SK-N-SH (cell line): ENCODE results near the gene ATP8B1. TPM values are rescaled to one million over a fixed set of nuclear protein-coding genes. Genes with fewer than 3 reads are reported as not detected.

Experiments used
- CTCF ChIA-PET: fragments of 300-600, 350-600 bp; formaldehyde crosslinking; extraction: SDS; loops from one replicate; lab custom pipeline; 2021; lab: Yijun Ruan, JAX
- POLR2A ChIA-PET: fragments of 350-600 bp; sonication (Branson Sonifier 250); formaldehyde crosslinking; extraction: SDS; loops from one replicate; lab custom pipeline; 2020; ENCODE audit warnings: antibody characterized with exemption, inconsistent platforms; lab: Yijun Ruan, JAX
- DNase-seq: peaks from one replicate; pipeline ENCODE4 v3.0.0; 2012
- H2AFZ ChIP-seq: fragments of 200-600 bp; sonication (generic); 2 replicates; pipeline ENCODE4 v1.8.1; 2016; ENCODE audit warnings: antibody characterized with exemption, mild to moderate bottlenecking, low read depth
- H3F3A ChIP-seq: fragments of 200-600 bp; sonication (generic); replicated peaks from 2 replicates; pipeline ENCODE3; 2016; ENCODE audit warnings: antibody characterized with exemption, mild to moderate bottlenecking; ENCODE audit not compliant: insufficient read depth
- H3K27ac ChIP-seq, 2 experiments: fragments of 200-500 bp in 1 of 2; fragments of 200-600 bp in 1 of 2; sonication (Bioruptor generic) in 1 of 2; sonication (generic), shearing (Covaris generic) in 1 of 2; 2 replicates each; pipeline versions ENCODE4 v1.5.1 to v1.6.1; 2014 to 2016; ENCODE audit warnings: low read depth in 2 of 2, inconsistent platforms in 1 of 2, low read length in 1 of 2, mild to moderate bottlenecking in 1 of 2, mixed read lengths in 1 of 2
- H3K27me3 ChIP-seq: fragments of 200-600 bp; sonication (generic), shearing (Covaris generic); 2 replicates; pipeline ENCODE4 v1.6.1; 2016; ENCODE audit warnings: mixed run types; ENCODE audit not compliant: insufficient read depth
- H3K36me3 ChIP-seq, 2 experiments: fragments of 200-500 bp in 1 of 2; fragments of 200-600 bp in 1 of 2; sonication (Bioruptor generic) in 1 of 2; sonication (generic) in 1 of 2; replicated peaks in 1 of 2; 2 replicates each; pipeline versions ENCODE3 to v1.5.1; 2014 to 2016; ENCODE audit warnings: low read length in 1 of 2, mild to moderate bottlenecking in 1 of 2; ENCODE audit not compliant: insufficient read depth in 2 of 2, control insufficient read depth in 1 of 2
- H3K4me1 ChIP-seq, 2 experiments: fragments of 200-500 bp in 1 of 2; fragments of 200-600 bp in 1 of 2; sonication (Bioruptor generic) in 1 of 2; sonication (generic), shearing (Covaris generic) in 1 of 2; 2 replicates each; pipeline versions ENCODE4 v1.5.1 to v1.6.1; 2014 to 2016; ENCODE audit warnings: low read depth in 1 of 2, low read length in 1 of 2, mixed run types in 1 of 2; ENCODE audit not compliant: insufficient read depth in 2 of 2, control insufficient read depth in 1 of 2
- H3K4me2 ChIP-seq: fragments of 200-600 bp; sonication (generic), shearing (Covaris generic); 2 replicates; pipeline ENCODE4 v1.6.1; 2017; ENCODE audit warnings: mixed run types
- H3K4me3 ChIP-seq, 2 experiments: fragments of 200-500 bp in 1 of 2; fragments of 200-600 bp in 1 of 2; sonication (Bioruptor generic) in 1 of 2; sonication (generic), shearing (Covaris generic) in 1 of 2; 2 replicates each; pipeline versions ENCODE4 v1.5.1 to v1.8.1; 2014 to 2016; ENCODE audit warnings: low read depth in 2 of 2, inconsistent platforms in 1 of 2, low read length in 1 of 2, mild to moderate bottlenecking in 1 of 2, mixed read lengths in 1 of 2, moderate library complexity in 1 of 2
- H3K79me2 ChIP-seq: fragments of 200-600 bp; sonication (generic); 2 replicates; pipeline ENCODE4 v1.8.1; 2017; ENCODE audit warnings: mild to moderate bottlenecking; ENCODE audit not compliant: insufficient read depth
- H3K9ac ChIP-seq: fragments of 200-600 bp; sonication (generic); 2 replicates; pipeline ENCODE4 v1.6.1; 2017; ENCODE audit warnings: mixed run types
- H3K9me2 ChIP-seq: fragments of 200-600 bp; sonication (generic); 2 replicates; pipeline ENCODE4 v1.6.1; 2017; ENCODE audit warnings: mixed run types
- H3K9me3 ChIP-seq: fragments of 200-600 bp; sonication (generic); 2 replicates; pipeline ENCODE4 v1.6.1; 2017; ENCODE audit warnings: mixed run types, mild to moderate bottlenecking, moderate library complexity
- H4K20me1 ChIP-seq: fragments of 200-600 bp; sonication (generic); 2 replicates; pipeline ENCODE4 v1.6.1; 2017; ENCODE audit warnings: mild to moderate bottlenecking, mixed run types; ENCODE audit not compliant: insufficient read depth
- CHD2 ChIP-seq: fragments of 150-350 bp; IDR thresholded peaks from 2 replicates; pipeline ENCODE4 v1.6.1; 2018; ENCODE audit warnings: low read length; ENCODE audit not compliant: partially characterized antibody
- EP300 ChIP-seq, 2 experiments: IDR thresholded peaks; 2 replicates each; pipeline versions ENCODE4 v1.4.0 to v1.6.1; 2012; ENCODE audit warnings: borderline replicate concordance in 1 of 2, low read depth in 1 of 2, low read length in 1 of 2
- EZH2phosphoT487 ChIP-seq: fragments of 200-600 bp; sonication (generic); IDR thresholded peaks from 2 replicates; pipeline ENCODE4 v1.6.1; 2017; ENCODE audit warnings: low read depth, mixed run types, mild to moderate bottlenecking, antibody characterized with exemption, moderate library complexity, borderline replicate concordance
- FOSL2 ChIP-seq: IDR thresholded peaks from 2 replicates; pipeline ENCODE4 v1.4.0; 2012; ENCODE audit warnings: low read depth, mild to moderate bottlenecking, moderate library complexity, borderline replicate concordance
- GABPA ChIP-seq: IDR thresholded peaks from 2 replicates; pipeline ENCODE4 v1.4.0; 2012; ENCODE audit warnings: low read depth, mild to moderate bottlenecking
- GATA2 ChIP-seq: sonication (generic); formaldehyde crosslinking; IDR thresholded peaks from 2 replicates; pipeline ENCODE4 v1.5.0; 2020; ENCODE audit warnings: mild to moderate bottlenecking, missing genetic modification reagents
- MEF2A ChIP-seq: IDR thresholded peaks from 2 replicates; pipeline ENCODE4 v1.4.0; 2012; ENCODE audit warnings: low read depth, borderline replicate concordance
- PBX3 ChIP-seq: IDR thresholded peaks from 2 replicates; pipeline ENCODE4; 2012
- POLR2AphosphoS5 ChIP-seq: IDR thresholded peaks from 2 replicates; pipeline ENCODE4 v1.6.1; 2012; ENCODE audit warnings: low read depth, low read length
- RAD21 ChIP-seq: IDR thresholded peaks from 2 replicates; pipeline ENCODE4 v1.6.1; 2012; ENCODE audit warnings: mild to moderate bottlenecking, low read length
- RCOR1 ChIP-seq: fragments of 150-350 bp; IDR thresholded peaks from 2 replicates; pipeline ENCODE4 v1.6.1; 2017; ENCODE audit warnings: antibody characterized with exemption, low read length
- REST ChIP-seq: IDR thresholded peaks from 2 replicates; pipeline ENCODE4 v1.6.1; 2012; ENCODE audit warnings: mild to moderate bottlenecking, low read depth, low read length, moderate library complexity
- RFX5 ChIP-seq: IDR thresholded peaks from 2 replicates; pipeline ENCODE4 v1.6.1; 2012; ENCODE audit warnings: mild to moderate bottlenecking, improper control_type of control experiment, low read length
- USF2 ChIP-seq: fragments of 150-350 bp; IDR thresholded peaks from 2 replicates; pipeline ENCODE4 v1.6.1; 2017; ENCODE audit warnings: antibody characterized with exemption, low read length, low read depth, borderline replicate concordance
- WGBS: methylation state at CpG from one replicate; pipeline ENCODE4 v1.1.6; 2017; ENCODE audit warnings: low lambda C conversion rate; 5-methylcytosine and 5-hydroxymethylcytosine counted together
- polyA plus RNA-seq, 3 experiments: library from polyadenylated mRNA; depleted of rRNA; stranded (reverse); fragments of >200 nt; gene quantifications; 2 replicates each; pipeline ENCODE4 v1.2.3, GENCODE V29; 2012
- TF ChIP-seq, protein P1 (sequence below): IDR thresholded peaks from 2 replicates; pipeline ENCODE4 v1.4.0; 2012; ENCODE audit warnings: low read depth, borderline replicate concordance
- TF ChIP-seq, protein P2 (sequence below): IDR thresholded peaks from 2 replicates; pipeline ENCODE4 v1.4.0; 2012; ENCODE audit warnings: low read depth
- TF ChIP-seq, protein P3 (sequence below): fragments of 200-600 bp; sonication (generic); IDR thresholded peaks from 2 replicates; pipeline ENCODE4 v1.6.1; 2017; ENCODE audit warnings: antibody characterized with exemption, mild to moderate bottlenecking, moderate library complexity
- TF ChIP-seq, protein P4 (sequence below): IDR thresholded peaks from 2 replicates; pipeline ENCODE4 v1.4.0; 2012; ENCODE audit warnings: low read depth, borderline replicate concordance
- TF ChIP-seq, protein P5 (sequence below): fragments of 150-350 bp; IDR thresholded peaks from 2 replicates; pipeline ENCODE4 v1.6.1; 2016; ENCODE audit warnings: mild to moderate bottlenecking, low read depth, low read length

Gene ATP8B1
- polyA plus RNA-seq, 1 of the 3 experiments (the other 2 are of a cell fraction) = 43.8 TPM

DNA sequence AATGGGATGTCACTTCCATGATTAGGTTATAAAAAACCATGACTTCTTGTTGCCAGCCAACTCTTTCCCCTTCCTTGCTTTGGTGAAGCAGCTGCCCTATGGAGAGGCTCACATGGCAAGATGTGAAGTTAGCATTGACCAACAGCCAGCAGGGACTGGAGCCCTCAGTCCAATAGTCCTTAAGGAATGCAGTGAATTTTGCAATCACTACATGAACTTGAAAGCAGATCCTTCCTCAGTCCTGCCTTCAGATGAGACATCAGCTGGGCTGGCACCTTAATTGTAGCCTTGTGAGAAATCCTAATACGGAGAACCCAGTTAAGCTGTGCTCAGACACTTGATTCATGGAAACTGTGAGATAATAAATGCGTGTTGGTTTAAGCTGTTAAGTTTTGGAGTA is 61.8 kb downstream of the ATP8B1 start (continued):
- TF ChIP-seq MEF2A = no peak
- TF ChIP-seq, all 33 proteins: peak for 0

DNA sequence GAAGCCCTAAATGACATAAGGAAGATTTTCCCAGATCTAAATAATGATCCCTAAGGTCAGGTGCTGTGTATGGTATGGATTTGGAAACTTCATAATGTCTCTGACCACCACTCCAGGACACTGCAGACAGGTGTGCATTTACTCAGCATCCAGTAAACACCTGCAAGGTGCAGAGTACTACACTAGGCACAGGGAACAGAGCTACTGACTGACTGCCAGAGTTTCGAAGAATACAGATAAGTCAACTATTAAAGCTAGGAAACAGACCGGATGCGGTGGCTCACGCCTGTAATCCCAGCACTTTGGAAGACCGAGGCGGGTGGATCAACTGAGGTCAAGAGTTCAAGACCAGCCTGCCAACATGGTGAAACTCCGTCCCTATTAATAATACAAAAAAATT is 65.0 kb downstream of the ATP8B1 start:
- Histone ChIP-seq H3K4me3 (no peak overlapping the region), H3K9me2 (no peaks in the 10 kb centered on the region), H3K4me2 (peak overlapping the region; percentile 39; the same call in 1 of the 2 replicates), H4K20me1 (peaks cover 34% of the 10 kb centered on the region), H3K36me3 (peaks cover 0 to 16% of the 10 kb centered on the region in 2 experiments), H2AFZ (no peak overlapping the region), H3K9ac (no peak overlapping the region), H3K79me2 (peaks cover 96% of the 10 kb centered on the region), H3F3A (peaks cover 26% of the 10 kb centered on the region), H3K27ac (peak overlapping the region in 1 of 2 experiments; percentile 47; a peak in 1 of 4 replicates), H3K27me3 (no peaks in the 10 kb centered on the region), H3K9me3 (no peaks in the 10 kb centered on the region), H3K4me1 (peaks cover 0 to 26% of the 10 kb centered on the region in 2 experiments; a peak in 2 of 4 replicates)
- CTCF ChIA-PET = no interaction called here
- no peak for DNase-seq
- POLR2A ChIA-PET = no interaction called here
- WGBS = 82% methylated on average over 7 of the region's 7 CpGs
- TF ChIP-seq POLR2AphosphoS5 (no peak), RFX5 (no peak), EP300 (IDR thresholded peaks at IDR 0.05; ENCODE audit: borderline replicate concordance in 1 of 2, low read depth in 1 of 2, low read length in 1 of 2) (no peak), RCOR1 (no peak), EZH2phosphoT487 (no peak), GATA2 (CRISPR knock-in tag) (no peak), PBX3 (no peak), USF2 (no peak), FOSL2 (no peak), GABPA (no peak), CHD2 (no peak), RAD21 (no peak), REST (no peak)
- TF ChIP-seq, protein P1, sequence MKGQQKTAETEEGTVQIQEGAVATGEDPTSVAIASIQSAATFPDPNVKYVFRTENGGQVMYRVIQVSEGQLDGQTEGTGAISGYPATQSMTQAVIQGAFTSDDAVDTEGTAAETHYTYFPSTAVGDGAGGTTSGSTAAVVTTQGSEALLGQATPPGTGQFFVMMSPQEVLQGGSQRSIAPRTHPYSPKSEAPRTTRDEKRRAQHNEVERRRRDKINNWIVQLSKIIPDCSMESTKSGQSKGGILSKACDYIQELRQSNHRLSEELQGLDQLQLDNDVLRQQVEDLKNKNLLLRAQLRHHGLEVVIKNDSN = no peak
- TF ChIP-seq, protein P2, sequence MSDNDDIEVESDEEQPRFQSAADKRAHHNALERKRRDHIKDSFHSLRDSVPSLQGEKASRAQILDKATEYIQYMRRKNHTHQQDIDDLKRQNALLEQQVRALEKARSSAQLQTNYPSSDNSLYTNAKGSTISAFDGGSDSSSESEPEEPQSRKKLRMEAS = no peak
- TF ChIP-seq, protein P3, sequence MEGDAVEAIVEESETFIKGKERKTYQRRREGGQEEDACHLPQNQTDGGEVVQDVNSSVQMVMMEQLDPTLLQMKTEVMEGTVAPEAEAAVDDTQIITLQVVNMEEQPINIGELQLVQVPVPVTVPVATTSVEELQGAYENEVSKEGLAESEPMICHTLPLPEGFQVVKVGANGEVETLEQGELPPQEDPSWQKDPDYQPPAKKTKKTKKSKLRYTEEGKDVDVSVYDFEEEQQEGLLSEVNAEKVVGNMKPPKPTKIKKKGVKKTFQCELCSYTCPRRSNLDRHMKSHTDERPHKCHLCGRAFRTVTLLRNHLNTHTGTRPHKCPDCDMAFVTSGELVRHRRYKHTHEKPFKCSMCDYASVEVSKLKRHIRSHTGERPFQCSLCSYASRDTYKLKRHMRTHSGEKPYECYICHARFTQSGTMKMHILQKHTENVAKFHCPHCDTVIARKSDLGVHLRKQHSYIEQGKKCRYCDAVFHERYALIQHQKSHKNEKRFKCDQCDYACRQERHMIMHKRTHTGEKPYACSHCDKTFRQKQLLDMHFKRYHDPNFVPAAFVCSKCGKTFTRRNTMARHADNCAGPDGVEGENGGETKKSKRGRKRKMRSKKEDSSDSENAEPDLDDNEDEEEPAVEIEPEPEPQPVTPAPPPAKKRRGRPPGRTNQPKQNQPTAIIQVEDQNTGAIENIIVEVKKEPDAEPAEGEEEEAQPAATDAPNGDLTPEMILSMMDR = no peak
- TF ChIP-seq, protein P4, sequence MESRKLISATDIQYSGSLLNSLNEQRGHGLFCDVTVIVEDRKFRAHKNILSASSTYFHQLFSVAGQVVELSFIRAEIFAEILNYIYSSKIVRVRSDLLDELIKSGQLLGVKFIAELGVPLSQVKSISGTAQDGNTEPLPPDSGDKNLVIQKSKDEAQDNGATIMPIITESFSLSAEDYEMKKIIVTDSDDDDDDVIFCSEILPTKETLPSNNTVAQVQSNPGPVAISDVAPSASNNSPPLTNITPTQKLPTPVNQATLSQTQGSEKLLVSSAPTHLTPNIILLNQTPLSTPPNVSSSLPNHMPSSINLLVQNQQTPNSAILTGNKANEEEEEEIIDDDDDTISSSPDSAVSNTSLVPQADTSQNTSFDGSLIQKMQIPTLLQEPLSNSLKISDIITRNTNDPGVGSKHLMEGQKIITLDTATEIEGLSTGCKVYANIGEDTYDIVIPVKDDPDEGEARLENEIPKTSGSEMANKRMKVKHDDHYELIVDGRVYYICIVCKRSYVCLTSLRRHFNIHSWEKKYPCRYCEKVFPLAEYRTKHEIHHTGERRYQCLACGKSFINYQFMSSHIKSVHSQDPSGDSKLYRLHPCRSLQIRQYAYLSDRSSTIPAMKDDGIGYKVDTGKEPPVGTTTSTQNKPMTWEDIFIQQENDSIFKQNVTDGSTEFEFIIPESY = no peak
- TF ChIP-seq, protein P5, sequence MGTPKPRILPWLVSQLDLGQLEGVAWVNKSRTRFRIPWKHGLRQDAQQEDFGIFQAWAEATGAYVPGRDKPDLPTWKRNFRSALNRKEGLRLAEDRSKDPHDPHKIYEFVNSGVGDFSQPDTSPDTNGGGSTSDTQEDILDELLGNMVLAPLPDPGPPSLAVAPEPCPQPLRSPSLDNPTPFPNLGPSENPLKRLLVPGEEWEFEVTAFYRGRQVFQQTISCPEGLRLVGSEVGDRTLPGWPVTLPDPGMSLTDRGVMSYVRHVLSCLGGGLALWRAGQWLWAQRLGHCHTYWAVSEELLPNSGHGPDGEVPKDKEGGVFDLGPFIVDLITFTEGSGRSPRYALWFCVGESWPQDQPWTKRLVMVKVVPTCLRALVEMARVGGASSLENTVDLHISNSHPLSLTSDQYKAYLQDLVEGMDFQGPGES = no peak
